Endothelial cell of umbilical vein (primary cell): Measurements from ENCODE around the gene ZBED4. TPM values are rescaled to one million over a fixed set of nuclear protein-coding genes. Genes with fewer than 3 reads are reported as not detected.
A peak's percentile ranks its signal among the peaks of the same experiment; 100 is the strongest.

Experiments
- BruUV-seq: library from RNA; stranded (reverse); fragments of 400-500 nt; replicated peaks from 2 replicates; lab custom pipeline; 2021; lab: Mats Ljungman, UMichigan
- CTCF ChIA-PET: fragments of 300-600, 350-600 bp; sonication (Branson Sonifier 250); formaldehyde crosslinking; loops from one replicate; lab custom pipeline; 2021; ENCODE audit warnings: antibody characterized with exemption, inconsistent platforms; lab: Charles Lee
- POLR2A ChIA-PET: fragments of 300-600, 350-600 bp; sonication (Branson Sonifier 250); formaldehyde crosslinking; loops from one replicate; lab custom pipeline; 2021; ENCODE audit warnings: antibody characterized with exemption, inconsistent platforms; lab: Charles Lee
- DNase-seq: peaks from one replicate; pipeline ENCODE4 v3.0.0-alpha.2; 2011; ENCODE audit warnings: low read depth, low spot score
- FAIRE-seq: peaks from 2 replicates; lab custom pipeline; 2011; peaks lifted over from hg19 to GRCh38; lab: Jason Lieb, UNC
- H2AFZ ChIP-seq: 2 replicates; pipeline ENCODE4 v1.6.0; 2012; ENCODE audit warnings: low read depth, low read length, control low read depth, inconsistent platforms
- H3K27ac ChIP-seq: 2 replicates; pipeline ENCODE4 v1.5.1; 2011; ENCODE audit warnings: low read depth, mild to moderate bottlenecking, control low read depth, low read length, moderate library complexity; ENCODE audit not compliant: insufficient read depth
- H3K27me3 ChIP-seq, 2 experiments: 2 replicates each; pipeline versions ENCODE4 v1.6.0 to v1.6.1; 2011; ENCODE audit warnings: low read length in 2 of 2, mixed read lengths in 1 of 2; ENCODE audit not compliant: control insufficient read depth in 2 of 2, insufficient read depth in 2 of 2
- H3K36me3 ChIP-seq, 2 experiments: 2 replicates in 1 of 2; 3 replicates in 1 of 2; pipeline ENCODE4 v1.5.1; 2011; ENCODE audit warnings: low read length in 2 of 2, mild to moderate bottlenecking in 1 of 2, moderate library complexity in 1 of 2; ENCODE audit not compliant: control insufficient read depth in 2 of 2, insufficient read depth in 2 of 2; ENCODE audit errors: extremely low read depth in 1 of 2
- H3K4me1 ChIP-seq: 3 replicates; pipeline ENCODE4 v1.5.1; 2011; ENCODE audit warnings: mild to moderate bottlenecking, low read length; ENCODE audit not compliant: control insufficient read depth, insufficient read depth; ENCODE audit errors: extremely low read depth
- H3K4me2 ChIP-seq: 2 replicates; pipeline ENCODE4 v1.6.1; 2011; ENCODE audit warnings: low read length, control low read depth, mixed read lengths; ENCODE audit not compliant: insufficient read depth
- H3K4me3 ChIP-seq, 3 experiments: fragments of 200-600 bp in 1 of 3; sonication (generic), shearing (Covaris generic) in 1 of 3; replicated peaks in 1 of 3; 2 replicates each; pipeline ENCODE4 v1.5.1; 2011 to 2016; ENCODE audit warnings: control low read depth in 3 of 3, low read length in 3 of 3, mild to moderate bottlenecking in 2 of 3, inconsistent platforms in 1 of 3, low read depth in 1 of 3, moderate library complexity in 1 of 3; ENCODE audit not compliant: insufficient read depth in 1 of 3
- H3K79me2 ChIP-seq: 2 replicates; pipeline ENCODE4 v1.6.0; 2012; ENCODE audit warnings: low read length, inconsistent platforms; ENCODE audit not compliant: control insufficient read depth, insufficient read depth
- H3K9ac ChIP-seq: replicated peaks from 2 replicates; pipeline ENCODE3; 2011; ENCODE audit warnings: low read length, control low read depth; ENCODE audit not compliant: insufficient read depth; ENCODE audit errors: extremely low read depth
- H3K9me1 ChIP-seq: replicated peaks from 3 replicates; pipeline ENCODE4 v1.6.0; 2011; ENCODE audit warnings: mild to moderate bottlenecking, low read length; ENCODE audit not compliant: control insufficient read depth, insufficient read depth; ENCODE audit errors: extremely low read depth
- H3K9me3 ChIP-seq: replicated peaks from 2 replicates; pipeline ENCODE4 v1.5.1; 2012; ENCODE audit warnings: low read length, inconsistent platforms; ENCODE audit not compliant: control insufficient read depth, insufficient read depth
- H4K20me1 ChIP-seq: replicated peaks from 2 replicates; pipeline ENCODE3; 2011; ENCODE audit warnings: mild to moderate bottlenecking, low read length; ENCODE audit not compliant: control insufficient read depth, insufficient read depth; ENCODE audit errors: extremely low read depth
- CTCF ChIP-seq, 2 donors: IDR thresholded peaks; 1 replicate in 1 of 2; 2 replicates in 1 of 2; pipeline ENCODE4 v1.5.1; 2011; ENCODE audit warnings: low read length in 2 of 2, mild to moderate bottlenecking in 2 of 2, moderate library complexity in 2 of 2, control low read depth in 1 of 2, inconsistent platforms in 1 of 2, low read depth in 1 of 2; ENCODE audit not compliant: insufficient read depth in 1 of 2; ENCODE audit errors: extremely low read depth in 1 of 2
- EZH2 ChIP-seq: IDR thresholded peaks from 2 replicates; pipeline ENCODE4 v1.6.1; 2012; ENCODE audit warnings: borderline replicate concordance, low read depth, mild to moderate bottlenecking, moderate library complexity, low read length, inconsistent platforms; ENCODE audit not compliant: severe bottlenecking
- FOS ChIP-seq: IDR thresholded peaks from 2 replicates; pipeline ENCODE4 v1.6.1; 2011; ENCODE audit warnings: mild to moderate bottlenecking, low read length, moderate library complexity, borderline replicate concordance; ENCODE audit not compliant: insufficient read depth
- GATA2 ChIP-seq: IDR thresholded peaks from 2 replicates; pipeline ENCODE4 v1.7.0; 2011; ENCODE audit warnings: low read depth, mild to moderate bottlenecking, moderate library complexity, mixed read lengths, low read length; ENCODE audit not compliant: insufficient read length, insufficient read depth
- JUN ChIP-seq: IDR thresholded peaks from 2 replicates; pipeline ENCODE4 v1.6.1; 2011; ENCODE audit warnings: borderline replicate concordance, low read depth; ENCODE audit not compliant: insufficient read length, insufficient read depth
- MAX ChIP-seq: IDR thresholded peaks from 2 replicates; pipeline ENCODE4 v1.6.1; 2011; ENCODE audit not compliant: insufficient read depth, insufficient read length
- MYC ChIP-seq: IDR thresholded peaks from one replicate; pipeline ENCODE4 v1.6.1; 2011; ENCODE audit warnings: mild to moderate bottlenecking, low read depth, low read length
- POLR2A ChIP-seq: IDR thresholded peaks from 2 replicates; pipeline ENCODE4 v1.6.1; 2012; ENCODE audit warnings: low read depth, mild to moderate bottlenecking, control low read depth, low read length
- POLR2AphosphoS5 ChIP-seq: IDR thresholded peaks from 2 replicates; pipeline ENCODE4 v1.6.1; 2012; ENCODE audit warnings: low read depth, mild to moderate bottlenecking, control low read depth, low read length, moderate library complexity; ENCODE audit not compliant: insufficient read depth
- dilution Hi-C: fragments of 300-500 bp; cut with MboI; formaldehyde crosslinking; loops from one replicate; pipeline ENCODE4 v1.15.0; 2019; ENCODE audit warnings: low sequenced_read_pairs; ENCODE audit not compliant: extremely low pct_ligation_motif_present
- intact Hi-C: fragments of 100-400 bp; cut with micrococcal nuclease; formaldehyde crosslinking; loops from one replicate; pipeline ENCODE4 v1.10.0; 2022
- polyA plus RNA-seq, 4 experiments: library from polyadenylated mRNA; depleted of rRNA in 3 of 4; stranded (reverse) in 3 of 4; unstranded in 1 of 4; fragments of >200 nt; gene quantifications; 2 replicates each; pipeline versions ENCODE4 v1.2.1 to v1.2.3, GENCODE V29; 2011 to 2012; ENCODE audit warnings: missing spikeins in 1 of 4
- total RNA-seq: library from RNA; stranded (reverse); gene quantifications from 2 replicates; pipeline ENCODE4 v1.2.3, GENCODE V29; 2021

ZBED4 gene
- total and polyA plus RNA-seq, 2 donors (not counting 3 experiments of a cell fraction or from before 2014, with no cell fraction given) = 8.6 to 18.2 TPM

- DNase-seq (peak; percentile 47), FAIRE-seq (peak; percentile 77)
- H3K4me3 ChIP-seq = peak within 1 kb of the TSS; percentile 56 to 93 (median 89)
- POLR2A ChIA-PET = interaction anchor here (0.6 kb wide), 1 partner anchor 48 kb away, joined by 3 read pairs; no protein-coding TSS in a partner anchor
- BruUV-seq = no TSS peak
- peaks cover 12 to 19% of the 10 kb centered on the region in 2 experiments for H3K36me3 ChIP-seq
- H3K9me3 ChIP-seq = no peaks in the 10 kb centered on the region
- CTCF ChIA-PET = no interaction called here
- peak within 1 kb of the TSS; percentile 55 for H3K27ac ChIP-seq
- TF ChIP-seq EZH2 (no peak), MYC (no peak), POLR2AphosphoS5 (peak; percentile 68), POLR2A (peak; percentile 19)
- intact Hi-C loops (loop anchor here (1.0 kb wide), 2 partner anchors 25 to 90 kb away; partner anchors contain the start of genes ALG12, CRELD2 and ZBED4), dilution Hi-C loops (no loop called here)
- H3K9me1 ChIP-seq = no peaks in the 10 kb centered on the region
- H3K9ac ChIP-seq = peak within 1 kb of the TSS; percentile 90
- H2AFZ ChIP-seq = peak within 1 kb of the TSS; percentile 76
- peak within 1 kb of the TSS; percentile 79 for H3K4me2 ChIP-seq
- H3K79me2 ChIP-seq = peaks cover 41% of the 10 kb centered on the region
- H3K27me3 ChIP-seq = peaks cover 10 to 11% of the 10 kb centered on the region in 2 experiments
- H4K20me1 ChIP-seq = peaks cover 8% of the 10 kb centered on the region
- H3K4me1 ChIP-seq = peaks cover 10% of the 10 kb centered on the region
These were observed 25.6 kb upstream of the ZBED4 start, which contains the start of gene BRD1 for GRCh38 chr22:49827853-49828598. BRD1 (minus strand) TSS chr22:49827873; CDS start chr22:49824317, 3,556 bp downstream.

GRCh38 chr22:49828599-49828965 lies 25.1 kb upstream of the ZBED4 start:
- CTCF ChIA-PET = no interaction called here
- H3K9me3 ChIP-seq = no peaks in the 10 kb centered on the region
- peaks cover 10% of the 10 kb centered on the region for H3K4me1 ChIP-seq
- no peaks in the 10 kb centered on the region for H3K9me1 ChIP-seq
- peaks cover 8% of the 10 kb centered on the region for H4K20me1 ChIP-seq
- no peak overlapping the region for H3K4me3 ChIP-seq
- POLR2A ChIA-PET = no interaction called here
- H3K79me2 ChIP-seq = peaks cover 35% of the 10 kb centered on the region
- peaks cover 10 to 14% of the 10 kb centered on the region in 2 experiments for H3K27me3 ChIP-seq
- peaks cover 6 to 13% of the 10 kb centered on the region in 2 experiments for H3K36me3 ChIP-seq
- dilution Hi-C loops (no loop called here), intact Hi-C loops (loop anchor here (1.0 kb wide), 1 partner anchor 25 kb away; the partner anchor contains the start of gene ZBED4)
- no peak for FAIRE-seq
- TF ChIP-seq MAX = no peak
- TF ChIP-seq POLR2A = no peak
- TF ChIP-seq GATA2 = no peak
- no peak for TF ChIP-seq MYC
- no peak for TF ChIP-seq FOS
- no peak for TF ChIP-seq EZH2
- TF ChIP-seq JUN = no peak
- TF ChIP-seq CTCF (IDR thresholded peaks at IDR 0.05; ENCODE audit: extremely low read depth in 1 of 2, insufficient read depth in 1 of 2, low read depth in 1 of 2, low read length in 2 of 2) = no peak
- no peak for TF ChIP-seq POLR2AphosphoS5
- H3K27ac ChIP-seq = no peak overlapping the region
- no TSS peak for BruUV-seq
- H3K9ac ChIP-seq = no peak overlapping the region
- no peak overlapping the region for H2AFZ ChIP-seq
- DNase-seq = no peak
- no peak overlapping the region for H3K4me2 ChIP-seq
